Esophagus squamous epithelium (tissue), 4 donors: ENCODE measurements around the gene ERP44.

Experiments
- CTCF ChIP-seq, 6 experiments: fragments of 450-650 bp in 4 of 6; fragments of 200-600 bp in 2 of 6; sonication (generic) in 2 of 6; IDR thresholded peaks; one replicate each; pipeline ENCODE4 v1.5.1; 2016 to 2019; ENCODE audit warnings: antibody characterized with exemption in 6 of 6, mild to moderate bottlenecking in 4 of 6, moderate library complexity in 4 of 6
- POLR2A ChIP-seq, 4 donors: fragments of 450-650 bp; IDR thresholded peaks; one replicate each; pipeline ENCODE4 v1.6.1; 2017; ENCODE audit warnings: antibody characterized with exemption in 4 of 4, mild to moderate bottlenecking in 4 of 4, moderate library complexity in 3 of 4

GRCh38 chr9:99953861-99954507 is 144.8 kb downstream of the ERP44 start:
- no peak for TF ChIP-seq CTCF (IDR thresholded peaks at IDR 0.05)
- TF ChIP-seq POLR2A (IDR thresholded peaks at IDR 0.05) = no peak
